PC-9 (cell line): Measurements from ENCODE around the gene DYSF. TPM values are rescaled to one million over a fixed set of nuclear protein-coding genes. Genes with fewer than 3 reads are reported as not detected.

ENCODE experiments used
- BruUV-seq: library from RNA; stranded (reverse); fragments of 400-500 nt; replicated peaks from 2 replicates; lab custom pipeline; 2021; lab: Mats Ljungman, UMichigan
- CTCF ChIA-PET: fragments of 300-600 bp; sonication (Branson Sonifier 250); formaldehyde crosslinking; loops from one replicate; lab custom pipeline; 2022; ENCODE audit warnings: antibody characterized with exemption; lab: Charles Lee
- POLR2A ChIA-PET: fragments of 300-600 bp; sonication (Branson Sonifier 250); formaldehyde crosslinking; loops from one replicate; lab custom pipeline; 2022; ENCODE audit warnings: antibody characterized with exemption; ENCODE audit not compliant: unreplicated experiment; lab: Charles Lee
- DNase-seq, 2 experiments: peaks; one replicate each; pipeline versions ENCODE4 v3.0.0 to v3.0.0-alpha.2; 2015 to 2022; ENCODE audit warnings: mixed read lengths in 1 of 2
- H2AFZ ChIP-seq: fragments of 200-600 bp; sonication (generic); 2 replicates; pipeline ENCODE4 v1.8.1; 2017; ENCODE audit warnings: antibody characterized with exemption
- H3F3A ChIP-seq: fragments of 200-600 bp; sonication (generic); 2 replicates; pipeline ENCODE4 v1.8.1; 2017; ENCODE audit warnings: antibody characterized with exemption, mild to moderate bottlenecking, low read depth; ENCODE audit not compliant: insufficient read depth
- H3K27ac ChIP-seq: fragments of 200-600 bp; sonication (generic); 2 replicates; pipeline ENCODE4 v1.6.1; 2016; ENCODE audit warnings: mixed run types
- H3K27me3 ChIP-seq: fragments of 200-600 bp; sonication (generic); 2 replicates; pipeline ENCODE4 v1.6.1; 2016; ENCODE audit warnings: low read depth, mixed run types; ENCODE audit not compliant: insufficient read depth
- H3K36me3 ChIP-seq: fragments of 200-600 bp; sonication (generic); 2 replicates; pipeline ENCODE4 v1.6.1; 2016; ENCODE audit warnings: low read depth, mixed run types
- H3K4me1 ChIP-seq: fragments of 200-600 bp; sonication (generic); replicated peaks from 2 replicates; pipeline ENCODE4 v1.6.1; 2016; ENCODE audit warnings: mixed run types; ENCODE audit not compliant: insufficient read depth
- H3K4me2 ChIP-seq: fragments of 200-600 bp; sonication (generic); 2 replicates; pipeline ENCODE4 v1.6.1; 2017; ENCODE audit warnings: mixed run types
- H3K4me3 ChIP-seq: fragments of 200-600 bp; sonication (generic); 2 replicates; pipeline ENCODE4 v1.6.1; 2016; ENCODE audit warnings: mixed run types
- H3K79me2 ChIP-seq: fragments of 200-600 bp; sonication (generic); 2 replicates; pipeline ENCODE4 v1.6.1; 2017; ENCODE audit warnings: low read depth, mixed run types
- H3K9me2 ChIP-seq: fragments of 200-600 bp; sonication (generic); 2 replicates; pipeline ENCODE4 v1.8.1; 2017; ENCODE audit warnings: mild to moderate bottlenecking; ENCODE audit not compliant: insufficient read depth
- H3K9me3 ChIP-seq: fragments of 200-600 bp; sonication (generic); 2 replicates; pipeline ENCODE4 v1.8.1; 2016; ENCODE audit warnings: low read depth; ENCODE audit not compliant: insufficient read depth
- H4K20me1 ChIP-seq: fragments of 200-600 bp; sonication (generic); 2 replicates; pipeline ENCODE4 v1.8.1; 2017; ENCODE audit not compliant: insufficient read depth
- CTCF ChIP-seq: fragments of 200-600 bp; sonication (generic); conservative IDR thresholded peaks from 2 replicates; pipeline ENCODE4 v1.6.1; 2017; ENCODE audit warnings: mixed run types, antibody characterized with exemption, mild to moderate bottlenecking, moderate library complexity
- EZH2 ChIP-seq: fragments of 200-600 bp; sonication (generic); IDR thresholded peaks from 2 replicates; pipeline ENCODE4 v1.8.0; 2017; ENCODE audit warnings: antibody characterized with exemption, low read depth
- intact Hi-C: fragments of 100-400 bp; cut with micrococcal nuclease; formaldehyde crosslinking; loops from one replicate; pipeline ENCODE4 v1.10.0; 2022; ENCODE audit not compliant: unreplicated experiment
- total RNA-seq: library from RNA; stranded (reverse); gene quantifications from 2 replicates; pipeline ENCODE4 v1.2.3, GENCODE V29; 2021

The DYSF gene
- total RNA-seq, 1 experiment from 2014 or later: 12.2 TPM

DNA sequence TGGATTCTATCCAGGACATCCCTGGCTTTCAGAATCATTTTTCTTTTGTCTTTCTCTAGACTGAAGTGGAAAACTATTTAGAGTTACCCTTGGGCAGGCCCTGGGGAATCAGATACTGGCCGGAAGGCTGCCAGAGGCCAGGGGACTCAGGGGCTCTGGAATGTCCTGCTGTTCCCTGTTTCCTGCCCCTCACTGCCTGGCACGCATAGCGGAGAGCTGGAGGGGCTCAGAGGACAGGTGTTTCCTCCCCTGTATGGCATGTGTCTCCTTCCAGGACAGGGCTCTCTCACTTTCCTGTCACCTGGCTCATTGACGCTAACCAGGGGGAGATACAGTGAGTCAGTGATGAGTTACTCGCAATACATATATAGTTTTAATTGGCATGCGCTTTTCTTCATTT is 38.8 kb downstream of the DYSF start:
- Histone ChIP-seq H4K20me1 (no peaks in the 10 kb centered on the region), H3K79me2 (no peaks in the 10 kb centered on the region), H3F3A (no peaks in the 10 kb centered on the region), H2AFZ (no peak overlapping the region), H3K27me3 (no peaks in the 10 kb centered on the region), H3K9me3 (0 out of 2 replicates have a peak, but pooled peaks cover 3% of the 10 kb centered on the region), H3K9me2 (no peaks in the 10 kb centered on the region), H3K4me3 (no peak overlapping the region), H3K4me2 (no peak overlapping the region), H3K27ac (no peak overlapping the region), H3K36me3 (no peaks in the 10 kb centered on the region), H3K4me1 (no peaks in the 10 kb centered on the region)
- POLR2A ChIA-PET: no interaction called here
- TF ChIP-seq CTCF (no peak), EZH2 (no peak)
- intact Hi-C loops: no loop called here
- DNase-seq: no peak
- no TSS peak for BruUV-seq
- CTCF ChIA-PET: no interaction called here

DNA sequence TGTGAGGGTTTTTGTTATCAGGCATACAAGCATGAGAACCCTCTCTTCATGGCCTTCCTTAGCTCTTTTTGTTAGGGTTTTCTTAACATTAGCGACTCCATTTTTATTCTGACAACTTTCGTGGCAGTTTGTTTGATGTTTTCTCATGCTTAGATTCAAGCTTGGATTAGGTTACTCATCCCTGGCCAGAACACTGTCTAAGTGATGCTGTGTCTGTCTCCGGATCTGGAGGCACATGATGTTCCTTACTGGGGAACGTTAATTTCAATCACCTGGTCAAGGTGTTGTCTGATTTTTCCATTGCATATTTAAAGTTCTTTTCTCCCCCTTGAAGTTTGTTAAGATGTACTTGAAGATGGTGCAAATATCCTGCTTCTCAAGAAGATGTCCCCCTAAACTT is 40.7 kb downstream of the DYSF start:
- no peak overlapping the region for H3K27ac ChIP-seq
- no peak overlapping the region for H3K4me2 ChIP-seq
- peaks cover 17% of the 10 kb centered on the region for H3K4me1 ChIP-seq
- no peak for DNase-seq
- H3F3A ChIP-seq: peaks cover 16% of the 10 kb centered on the region
- H3K9me3 ChIP-seq: 0 out of 2 replicates have a peak, but pooled peaks cover 3% of the 10 kb centered on the region
- H4K20me1 ChIP-seq: no peaks in the 10 kb centered on the region
- CTCF ChIA-PET: no interaction called here
- H3K4me3 ChIP-seq: no peak overlapping the region
- no peaks in the 10 kb centered on the region for H3K36me3 ChIP-seq
- no TSS peak for BruUV-seq
- H3K9me2 ChIP-seq: no peaks in the 10 kb centered on the region
- H2AFZ ChIP-seq: no peak overlapping the region
- POLR2A ChIA-PET: no interaction called here
- no peaks in the 10 kb centered on the region for H3K79me2 ChIP-seq
- intact Hi-C loops: no loop called here
- no peak for TF ChIP-seq CTCF
- H3K27me3 ChIP-seq: no peaks in the 10 kb centered on the region

DNA sequence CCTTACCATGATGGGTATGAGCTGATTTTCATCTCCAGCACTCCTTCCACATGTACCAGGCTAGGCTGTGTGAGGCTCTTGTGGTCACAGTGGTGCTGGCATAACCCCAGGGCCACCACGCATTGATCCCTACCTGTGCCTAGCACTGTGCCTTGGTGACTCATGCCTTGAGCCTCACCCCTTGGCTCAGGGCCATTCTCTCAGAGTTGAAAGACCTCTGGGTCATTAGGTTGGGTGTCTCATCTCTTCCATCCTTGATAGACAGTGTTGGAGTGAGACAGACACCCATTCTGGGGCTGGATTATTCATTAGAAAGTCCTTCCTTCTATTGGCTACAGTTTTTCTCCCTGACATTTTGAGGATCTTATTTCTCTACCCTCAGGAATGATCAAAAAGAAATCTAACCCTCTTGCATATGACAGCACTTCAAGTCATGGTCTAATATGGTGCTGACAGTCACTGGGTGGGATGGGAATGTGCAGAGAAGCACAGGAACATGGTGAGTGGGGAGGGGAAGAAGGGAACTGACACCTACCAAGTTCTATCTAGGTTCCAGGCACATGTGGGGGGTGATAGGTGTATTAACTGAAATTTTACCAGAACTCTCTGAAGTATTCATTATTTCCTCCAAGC is 41.3 kb downstream of the DYSF start:
- H4K20me1 ChIP-seq: no peaks in the 10 kb centered on the region
- DNase-seq: no peak
- H3K4me2 ChIP-seq: no peak overlapping the region
- H3K4me3 ChIP-seq: no peak overlapping the region
- H2AFZ ChIP-seq: no peak overlapping the region
- no peak overlapping the region for H3K27ac ChIP-seq
- no peaks in the 10 kb centered on the region for H3K27me3 ChIP-seq
- H3K79me2 ChIP-seq: no peaks in the 10 kb centered on the region
- ChIA-PET POLR2A (no interaction called here), CTCF (no interaction called here)
- H3K4me1 ChIP-seq: peaks cover 22% of the 10 kb centered on the region
- peaks cover 22% of the 10 kb centered on the region for H3F3A ChIP-seq
- TF ChIP-seq CTCF (no peak), EZH2 (no peak)
- H3K36me3 ChIP-seq: no peaks in the 10 kb centered on the region
- BruUV-seq: no TSS peak
- intact Hi-C loops: no loop called here
- H3K9me3 ChIP-seq: 0 out of 2 replicates have a peak, but pooled peaks cover 3% of the 10 kb centered on the region
- H3K9me2 ChIP-seq: no peaks in the 10 kb centered on the region
